Measurements from ENCODE around the gene KCNH5.

KCNH5 gene

GRCh38 chr14:62718629-62719028, 326.6 kb downstream of the KCNH5 start:
- no peak overlapping the region for H3K4me3 Mint-ChIP-seq
- H3K27me3 Mint-ChIP-seq (ENCODE audit: low read depth): no peaks in the 10 kb centered on the region
- H3K9me3 Mint-ChIP-seq: no peaks in the 10 kb centered on the region
- no peaks in the 10 kb centered on the region for H3K4me1 Mint-ChIP-seq (ENCODE audit: low read depth)
- H3K36me3 Mint-ChIP-seq (ENCODE audit: low read depth): no peaks in the 10 kb centered on the region
- no peak overlapping the region for H3K27ac Mint-ChIP-seq

- no peaks in the 10 kb centered on the region for H3K36me3 Mint-ChIP-seq (ENCODE audit: low read depth)
- H3K4me3 Mint-ChIP-seq: no peak overlapping the region
- no peak overlapping the region for H3K27ac Mint-ChIP-seq
- no peaks in the 10 kb centered on the region for H3K9me3 Mint-ChIP-seq
- H3K4me1 Mint-ChIP-seq (ENCODE audit: low read depth): no peaks in the 10 kb centered on the region
- no peaks in the 10 kb centered on the region for H3K27me3 Mint-ChIP-seq (ENCODE audit: low read depth)
These were observed 333.8 kb downstream of the KCNH5 start for GRCh38 chr14:62711351-62712023.

GRCh38 chr14:62710811-62711210, 334.4 kb downstream of the KCNH5 start:
- no peaks in the 10 kb centered on the region for H3K9me3 Mint-ChIP-seq
- no peaks in the 10 kb centered on the region for H3K27me3 Mint-ChIP-seq (ENCODE audit: low read depth)
- no peak overlapping the region for H3K27ac Mint-ChIP-seq
- H3K36me3 Mint-ChIP-seq (ENCODE audit: low read depth): no peaks in the 10 kb centered on the region
- no peaks in the 10 kb centered on the region for H3K4me1 Mint-ChIP-seq (ENCODE audit: low read depth)
- H3K4me3 Mint-ChIP-seq: no peak overlapping the region

GRCh38 chr14:62709773-62710172, 335.5 kb downstream of the KCNH5 start:
- Mint-ChIP-seq H3K36me3 (ENCODE audit: low read depth) (no peaks in the 10 kb centered on the region), H3K27ac (no peak overlapping the region), H3K27me3 (ENCODE audit: low read depth) (no peaks in the 10 kb centered on the region), H3K4me1 (ENCODE audit: low read depth) (no peaks in the 10 kb centered on the region), H3K9me3 (no peaks in the 10 kb centered on the region), H3K4me3 (no peak overlapping the region)

- no peaks in the 10 kb centered on the region for H3K27me3 Mint-ChIP-seq (ENCODE audit: low read depth)
- H3K4me3 Mint-ChIP-seq: no peak overlapping the region
- H3K4me1 Mint-ChIP-seq (ENCODE audit: low read depth): no peaks in the 10 kb centered on the region
- no peaks in the 10 kb centered on the region for H3K9me3 Mint-ChIP-seq
- no peak overlapping the region for H3K27ac Mint-ChIP-seq
- no peaks in the 10 kb centered on the region for H3K36me3 Mint-ChIP-seq (ENCODE audit: low read depth)
These were observed 339.0 kb downstream of the KCNH5 start for GRCh38 chr14:62706217-62706616.

- no peak overlapping the region for H3K27ac Mint-ChIP-seq
- H3K4me3 Mint-ChIP-seq: no peak overlapping the region
- H3K4me1 Mint-ChIP-seq (ENCODE audit: low read depth): no peaks in the 10 kb centered on the region
These were observed 347.8 kb downstream of the KCNH5 start for GRCh38 chr14:62697461-62697860.

GRCh38 chr14:62696929-62697328, 348.3 kb downstream of the KCNH5 start:
- H3K27ac Mint-ChIP-seq: no peak overlapping the region
- peaks cover 5% of the 10 kb centered on the region for H3K9me3 Mint-ChIP-seq
- H3K4me1 Mint-ChIP-seq (ENCODE audit: low read depth): no peaks in the 10 kb centered on the region
- H3K36me3 Mint-ChIP-seq (ENCODE audit: low read depth): no peaks in the 10 kb centered on the region
- no peaks in the 10 kb centered on the region for H3K27me3 Mint-ChIP-seq (ENCODE audit: low read depth)
- no peak overlapping the region for H3K4me3 Mint-ChIP-seq

More at GRCh38 chr14:62697461-62697860, 347.8 kb downstream of the KCNH5 start:
- peaks cover 5% of the 10 kb centered on the region for H3K9me3 Mint-ChIP-seq
- H3K27me3 Mint-ChIP-seq (ENCODE audit: low read depth): no peaks in the 10 kb centered on the region
- no peaks in the 10 kb centered on the region for H3K36me3 Mint-ChIP-seq (ENCODE audit: low read depth)

- Mint-ChIP-seq H3K36me3 (ENCODE audit: low read depth) (no peaks in the 10 kb centered on the region), H3K27ac (no peak overlapping the region), H3K4me1 (ENCODE audit: low read depth) (no peaks in the 10 kb centered on the region), H3K9me3 (peaks cover 5% of the 10 kb centered on the region), H3K27me3 (ENCODE audit: low read depth) (no peaks in the 10 kb centered on the region), H3K4me3 (no peak overlapping the region)
These were observed 348.8 kb downstream of the KCNH5 start for GRCh38 chr14:62696331-62696924.

GRCh38 chr14:62694075-62694474, 351.2 kb downstream of the KCNH5 start:
- Mint-ChIP-seq H3K4me1 (ENCODE audit: low read depth) (no peaks in the 10 kb centered on the region), H3K27me3 (ENCODE audit: low read depth) (no peaks in the 10 kb centered on the region), H3K36me3 (ENCODE audit: low read depth) (no peaks in the 10 kb centered on the region), H3K9me3 (no peaks in the 10 kb centered on the region), H3K27ac (no peak overlapping the region), H3K4me3 (no peak overlapping the region)

- H3K27ac Mint-ChIP-seq: no peak overlapping the region
- no peaks in the 10 kb centered on the region for H3K4me1 Mint-ChIP-seq (ENCODE audit: low read depth)
- H3K36me3 Mint-ChIP-seq (ENCODE audit: low read depth): no peaks in the 10 kb centered on the region
- no peaks in the 10 kb centered on the region for H3K9me3 Mint-ChIP-seq
- no peak overlapping the region for H3K4me3 Mint-ChIP-seq
- H3K27me3 Mint-ChIP-seq (ENCODE audit: low read depth): no peaks in the 10 kb centered on the region
These were observed 352.7 kb downstream of the KCNH5 start for GRCh38 chr14:62692490-62693106.

GRCh38 chr14:62691647-62692489, 353.4 kb downstream of the KCNH5 start:
- Mint-ChIP-seq H3K27me3 (ENCODE audit: low read depth) (no peaks in the 10 kb centered on the region), H3K4me1 (ENCODE audit: low read depth) (no peaks in the 10 kb centered on the region)

GRCh38 chr14:62689733-62690132, 355.5 kb downstream of the KCNH5 start:
- Mint-ChIP-seq H3K27ac (no peak overlapping the region), H3K4me1 (ENCODE audit: low read depth) (no peaks in the 10 kb centered on the region), H3K27me3 (ENCODE audit: low read depth) (no peaks in the 10 kb centered on the region), H3K36me3 (ENCODE audit: low read depth) (no peaks in the 10 kb centered on the region), H3K4me3 (no peak overlapping the region), H3K9me3 (peaks cover 7% of the 10 kb centered on the region)

More at GRCh38 chr14:62691647-62692489, 353.4 kb downstream of the KCNH5 start:
- H3K4me3 Mint-ChIP-seq: no peak overlapping the region
- H3K9me3 Mint-ChIP-seq: peaks cover 2% of the 10 kb centered on the region
- H3K27ac Mint-ChIP-seq: no peak overlapping the region
- no peaks in the 10 kb centered on the region for H3K36me3 Mint-ChIP-seq (ENCODE audit: low read depth)

GRCh38 chr14:62687818-62688217, 357.4 kb downstream of the KCNH5 start:
- H3K27ac Mint-ChIP-seq: no peak overlapping the region
- H3K9me3 Mint-ChIP-seq: peaks cover 7% of the 10 kb centered on the region
- no peaks in the 10 kb centered on the region for H3K27me3 Mint-ChIP-seq (ENCODE audit: low read depth)
- H3K4me3 Mint-ChIP-seq: no peak overlapping the region
- H3K36me3 Mint-ChIP-seq (ENCODE audit: low read depth): no peaks in the 10 kb centered on the region
- no peaks in the 10 kb centered on the region for H3K4me1 Mint-ChIP-seq (ENCODE audit: low read depth)

GRCh38 chr14:62684376-62684775, 360.9 kb downstream of the KCNH5 start:
- Mint-ChIP-seq H3K27me3 (ENCODE audit: low read depth) (no peaks in the 10 kb centered on the region), H3K4me1 (ENCODE audit: low read depth) (no peaks in the 10 kb centered on the region), H3K27ac (no peak overlapping the region), H3K4me3 (no peak overlapping the region), H3K9me3 (peaks cover 7% of the 10 kb centered on the region), H3K36me3 (ENCODE audit: low read depth) (no peaks in the 10 kb centered on the region)
